ENCODE data around the gene RASSF10. TPM values are rescaled to one million over a fixed set of nuclear protein-coding genes. Genes with fewer than 3 reads are reported as not detected.

RASSF10 gene
- total RNA-seq, 3 donors from 2014 or later: 0.57 to 0.67 (median 0.63) TPM

GRCh38 chr11:12964650-12965049 lies 44.5 kb upstream of the RASSF10 start:
- no peaks in the 10 kb centered on the region for H3K4me1 ChIP-seq (ENCODE audit: low read depth)
- no peak for DNase-seq
- H3K36me3 ChIP-seq (ENCODE audit: low read depth): no peaks in the 10 kb centered on the region
- ATAC-seq: no peak
- no peaks in the 10 kb centered on the region for H3K9me3 ChIP-seq
- intact Hi-C loops (cut with DNase I, micrococcal nuclease): loop anchor here in 1 of 2 donors (5.0 kb wide), 1 partner anchor 188 kb away; no protein-coding TSS in a partner anchor
- no peak for TF ChIP-seq CTCF (IDR thresholded peaks at IDR 0.05)
- no peak overlapping the region for H3K4me3 ChIP-seq

- DNase-seq (no peak), ATAC-seq (no peak)
- intact Hi-C loops (cut with DNase I, micrococcal nuclease): no loop called here
- TF ChIP-seq CTCF (IDR thresholded peaks at IDR 0.05): no peak
- Histone ChIP-seq H3K4me1 (ENCODE audit: low read depth) (no peaks in the 10 kb centered on the region), H3K9me3 (no peaks in the 10 kb centered on the region), H3K4me3 (no peak overlapping the region), H3K36me3 (ENCODE audit: low read depth) (no peaks in the 10 kb centered on the region)
Measured at GRCh38 chr11:12966002-12966401, 43.1 kb upstream of the RASSF10 start.

DNA sequence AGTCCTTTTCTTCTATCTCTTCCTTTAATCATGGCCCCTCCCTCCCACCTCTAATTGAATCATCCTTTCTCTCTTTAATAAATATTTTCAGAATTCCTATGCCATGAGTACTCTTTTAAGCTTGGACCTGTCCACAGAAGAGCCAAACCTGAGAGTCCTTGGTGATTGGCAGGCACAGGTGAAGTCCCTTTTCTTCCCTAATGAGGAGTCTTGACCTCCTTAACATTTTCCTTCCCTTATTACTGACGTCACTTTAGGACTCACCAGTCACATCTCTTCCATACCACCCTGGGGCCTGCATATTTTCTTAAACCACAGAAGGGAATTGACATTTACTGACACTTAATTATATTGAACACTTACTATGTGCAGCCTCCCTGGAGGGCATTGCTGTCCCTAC lies 41.0 kb upstream of the RASSF10 start:
- intact Hi-C loops (cut with DNase I, micrococcal nuclease): no loop called here
- no peaks in the 10 kb centered on the region for H3K4me1 ChIP-seq (ENCODE audit: low read depth)
- no peak overlapping the region for H3K4me3 ChIP-seq
- ATAC-seq (no peak), DNase-seq (no peak)
- TF ChIP-seq CTCF (IDR thresholded peaks at IDR 0.05): no peak
- H3K9me3 ChIP-seq: no peaks in the 10 kb centered on the region
- no peaks in the 10 kb centered on the region for H3K36me3 ChIP-seq (ENCODE audit: low read depth)

DNA sequence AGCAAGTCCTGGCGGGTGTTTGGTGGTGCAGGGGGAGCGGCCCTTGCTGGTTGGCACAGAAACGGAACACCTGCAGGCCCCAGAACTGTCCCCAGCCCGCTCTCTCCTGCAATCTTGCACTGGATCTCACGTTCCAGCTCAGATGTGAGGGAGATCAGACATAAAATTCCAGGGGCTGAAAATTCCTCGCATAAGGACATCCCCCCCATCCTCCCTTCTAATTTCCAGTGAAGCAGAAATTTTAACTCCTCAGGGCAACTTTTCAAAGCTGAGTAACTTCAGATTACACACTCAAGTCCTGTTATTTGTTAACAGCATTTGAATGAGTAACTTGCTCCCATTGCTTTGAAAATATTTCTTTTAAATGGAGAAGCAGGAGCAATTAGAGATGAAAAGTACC lies 40.3 kb upstream of the RASSF10 start:
- Histone ChIP-seq H3K9me3 (no peaks in the 10 kb centered on the region), H3K36me3 (ENCODE audit: low read depth) (no peaks in the 10 kb centered on the region), H3K4me1 (ENCODE audit: low read depth) (no peaks in the 10 kb centered on the region), H3K4me3 (no peak overlapping the region)
- intact Hi-C loops (cut with DNase I, micrococcal nuclease): no loop called here
- DNase-seq: no peak
- ATAC-seq: no peak
- no peak for TF ChIP-seq CTCF (IDR thresholded peaks at IDR 0.05)

DNA sequence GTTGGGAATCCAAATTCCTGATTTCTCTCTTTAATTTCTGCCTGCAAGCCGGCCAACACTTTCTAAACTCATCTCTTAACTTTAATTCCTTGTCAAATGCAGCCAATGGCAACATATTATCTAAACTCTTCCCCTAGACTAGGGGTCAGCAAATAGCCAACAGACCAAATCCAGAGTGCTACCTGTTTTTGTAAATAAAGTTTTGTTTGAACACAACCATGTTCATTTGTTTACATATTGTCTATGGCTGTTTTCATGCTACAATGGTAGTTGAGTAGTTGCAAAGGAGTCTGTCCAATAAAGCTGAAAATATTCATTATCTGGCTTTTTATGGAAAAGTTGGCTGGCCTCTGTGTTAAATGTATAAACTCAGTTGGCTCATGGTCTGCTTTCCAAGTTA lies 37.2 kb upstream of the RASSF10 start:
- Histone ChIP-seq H3K4me1 (ENCODE audit: low read depth) (no peaks in the 10 kb centered on the region), H3K4me3 (no peak overlapping the region), H3K9me3 (no peaks in the 10 kb centered on the region), H3K36me3 (ENCODE audit: low read depth) (no peaks in the 10 kb centered on the region)
- DNase-seq (no peak), ATAC-seq (no peak)
- TF ChIP-seq CTCF (IDR thresholded peaks at IDR 0.05): no peak
- intact Hi-C loops (cut with DNase I, micrococcal nuclease): loop anchor here in 1 of 2 donors (10.0 kb wide), 1 partner anchor 373 kb away; no protein-coding TSS in a partner anchor

All from mucosa of descending colon (tissue), 3 donors.